SH-SY5Y (cell line): ENCODE data around the gene KRR1.
A peak's percentile ranks its signal among the peaks of the same experiment; 100 is the strongest.

Experiments used
- GATA2 ChIP-seq: IDR thresholded peaks from 2 replicates; pipeline ENCODE4 v1.6.1; 2011; ENCODE audit warnings: mild to moderate bottlenecking, low read depth, low read length
- GATA3 ChIP-seq: IDR thresholded peaks from 2 replicates; pipeline ENCODE4 v1.6.1; 2011; ENCODE audit warnings: low read depth, mild to moderate bottlenecking, low read length, moderate library complexity

KRR1 gene

DNA sequence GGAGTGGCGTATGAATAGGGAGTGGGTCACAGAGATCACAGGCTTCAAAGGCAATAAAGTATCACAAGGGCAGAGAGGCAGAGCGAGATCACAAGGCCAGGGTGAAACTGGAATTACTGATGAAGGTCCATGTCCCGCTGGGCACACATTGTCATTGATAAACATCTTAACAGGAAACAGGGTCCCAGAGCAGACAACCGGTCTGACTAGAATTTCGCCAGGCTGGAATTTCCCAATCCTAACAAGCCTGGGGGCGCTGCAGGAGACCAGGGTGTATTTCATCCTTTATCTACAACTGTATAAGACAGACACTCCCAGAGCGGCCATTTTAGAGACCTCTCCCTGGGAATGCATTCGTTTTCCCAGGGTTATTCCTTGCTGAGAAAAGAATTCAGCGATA lies 53.5 kb downstream of the KRR1 start:
- TF ChIP-seq GATA2 = peak; percentile 21; the same call in 1 of the 2 replicates

DNA sequence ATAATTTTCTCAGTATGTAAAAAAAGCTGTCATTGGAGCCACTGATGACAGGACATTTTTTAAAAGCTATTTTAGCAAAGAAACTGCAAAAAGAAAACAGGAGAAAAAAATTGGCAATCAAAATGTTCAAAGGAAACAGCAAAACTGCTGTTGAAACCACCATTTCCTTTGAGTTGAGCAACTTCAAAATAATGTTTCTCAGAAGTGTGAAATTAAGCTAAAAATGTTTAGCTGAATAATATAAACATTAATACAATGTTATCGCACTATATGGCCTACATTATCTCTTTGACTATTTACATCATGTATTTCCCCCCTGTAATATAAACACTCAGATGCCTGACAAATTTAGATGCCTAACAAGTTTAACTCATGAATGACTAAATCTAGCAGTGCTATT lies 54.2 kb downstream of the KRR1 start:
- TF ChIP-seq GATA3 (no peak), GATA2 (no peak)

DNA sequence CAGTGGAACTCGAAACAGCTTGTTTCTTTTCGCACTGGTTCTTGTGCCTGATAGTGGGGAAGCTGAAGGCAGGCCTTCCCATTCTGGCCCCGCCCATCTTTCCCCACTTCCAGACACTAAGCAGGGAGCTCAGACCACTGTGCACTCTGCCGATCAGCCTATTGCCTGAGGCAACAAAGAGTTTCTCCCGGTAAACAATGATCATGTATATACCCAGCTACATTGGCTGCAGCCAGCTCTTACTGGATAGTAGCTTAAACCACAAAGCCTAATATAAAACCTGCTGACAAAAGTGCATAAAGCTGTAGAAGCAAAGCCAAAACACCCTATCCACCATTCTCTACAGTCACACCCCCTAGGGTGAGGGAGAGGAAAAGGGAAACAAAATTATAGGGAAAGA lies 55.6 kb downstream of the KRR1 start:
- TF ChIP-seq GATA3 (no peak), GATA2 (no peak)

DNA sequence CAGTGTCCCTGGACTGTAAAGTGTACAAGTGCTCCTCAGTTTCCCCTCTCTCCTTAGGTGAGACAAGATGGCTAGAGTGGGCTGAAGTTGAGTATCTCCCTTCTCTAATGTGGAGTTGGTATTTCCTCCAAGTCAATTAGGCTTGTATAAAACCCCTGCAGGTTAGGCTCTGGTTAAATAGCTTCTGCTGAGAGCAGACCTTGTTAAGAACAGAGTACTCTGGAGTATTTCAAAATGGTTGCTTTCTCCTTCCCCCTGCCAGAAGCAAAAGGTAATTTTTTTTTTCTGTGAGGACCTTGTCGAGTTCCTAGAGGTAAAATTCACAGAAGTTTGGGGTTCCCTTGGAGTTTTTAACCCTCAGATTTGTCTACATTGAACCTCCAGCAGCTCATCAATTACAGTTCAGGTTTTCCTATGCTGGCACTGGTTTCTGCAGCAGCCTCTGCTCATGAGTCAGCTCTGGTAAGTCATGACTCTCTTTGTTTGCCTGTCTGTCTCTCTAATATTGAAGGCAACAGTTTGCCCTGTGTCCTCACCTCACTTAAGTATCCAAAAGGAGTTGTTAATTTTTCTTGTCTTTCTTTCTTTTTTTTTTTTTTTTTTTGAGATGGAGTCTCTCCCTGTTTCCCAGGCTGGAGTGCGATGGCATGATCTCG lies 58.6 kb downstream of the KRR1 start:
- no peak for TF ChIP-seq GATA2
- no peak for TF ChIP-seq GATA3

DNA sequence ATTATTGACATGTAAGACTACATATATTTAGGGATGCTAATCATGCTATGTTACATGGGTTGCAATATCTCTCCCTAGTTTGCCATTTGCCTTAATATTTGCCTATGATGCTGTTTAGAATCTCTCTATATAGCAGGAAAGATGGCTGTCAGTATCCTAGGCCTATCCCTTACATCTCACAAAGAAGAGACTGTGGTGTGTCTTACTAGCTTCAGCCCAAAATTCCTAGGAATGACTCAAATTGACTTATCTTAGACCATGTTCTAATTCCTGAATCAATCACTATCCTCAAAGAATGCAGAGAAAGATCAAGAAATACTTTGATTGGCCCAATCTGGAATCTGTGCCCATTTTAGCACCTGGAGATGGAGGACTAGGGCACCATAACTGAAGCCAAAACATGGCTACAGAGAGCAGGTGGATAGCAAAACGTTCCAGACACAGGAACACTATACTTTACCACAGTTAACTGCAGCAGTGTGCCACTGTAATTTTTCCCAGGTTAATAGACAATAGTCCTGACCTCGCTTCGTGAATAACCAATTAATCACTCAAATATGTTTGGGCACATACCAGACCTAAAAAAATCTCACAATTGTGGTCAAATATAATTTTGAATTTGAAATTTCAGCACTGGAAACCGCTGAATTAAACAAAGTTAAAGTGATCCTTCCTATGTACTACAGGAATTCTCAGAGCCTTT lies 63.6 kb downstream of the KRR1 start:
- TF ChIP-seq GATA3 = no peak
- no peak for TF ChIP-seq GATA2

DNA sequence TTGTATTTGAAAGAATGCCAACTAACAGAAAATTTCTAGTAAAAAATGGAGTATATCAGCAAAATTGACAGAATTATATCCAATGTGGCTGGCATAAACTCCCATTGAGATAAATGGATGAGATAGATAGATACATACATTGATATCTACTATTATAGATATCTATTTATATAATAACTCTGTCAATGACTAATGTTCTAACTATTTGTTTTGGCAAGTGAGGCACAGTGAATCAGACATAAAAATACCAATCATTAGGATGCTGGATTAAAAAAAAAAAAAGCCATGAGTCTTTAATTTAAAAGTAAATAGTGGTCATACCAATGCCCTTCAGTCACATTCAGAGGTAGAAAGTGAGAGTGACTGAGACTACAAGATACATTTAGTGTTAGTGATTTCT lies 64.6 kb downstream of the KRR1 start:
- TF ChIP-seq GATA2 (no peak), GATA3 (no peak)

DNA sequence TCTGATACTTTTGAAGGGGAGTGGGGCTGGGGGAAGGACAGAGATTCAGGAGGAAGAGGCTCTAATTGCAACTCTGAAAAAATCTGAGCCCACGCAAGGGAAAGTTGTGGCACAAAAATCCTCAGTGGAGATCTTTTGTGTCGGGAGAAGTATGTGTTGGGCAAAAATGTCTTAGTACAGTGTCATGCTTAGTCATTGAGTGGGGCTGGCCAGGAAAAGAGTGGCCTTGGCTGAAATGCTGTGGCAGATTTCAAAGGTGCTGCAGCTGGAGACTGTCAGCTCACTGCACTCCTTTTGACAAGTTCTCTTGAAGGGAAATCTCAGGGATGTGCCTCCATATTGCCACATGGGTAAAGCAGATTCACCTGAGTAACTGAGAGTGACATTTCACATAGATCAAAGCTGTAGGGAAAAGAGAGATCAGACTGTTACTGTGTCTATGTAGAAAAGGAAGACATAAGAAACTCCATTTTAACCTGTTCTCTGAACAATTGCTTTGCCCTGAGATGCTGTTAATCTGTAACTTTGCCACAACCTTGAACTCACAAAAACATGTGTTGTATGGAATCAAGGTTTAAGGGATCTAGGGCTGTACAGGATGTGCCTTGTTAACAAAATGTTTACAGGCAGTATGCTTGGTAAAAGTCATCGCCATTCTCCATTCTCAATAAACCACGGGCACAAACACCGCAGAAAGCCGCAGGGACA lies 66.8 kb downstream of the KRR1 start:
- TF ChIP-seq GATA3 (no peak), GATA2 (no peak)

DNA sequence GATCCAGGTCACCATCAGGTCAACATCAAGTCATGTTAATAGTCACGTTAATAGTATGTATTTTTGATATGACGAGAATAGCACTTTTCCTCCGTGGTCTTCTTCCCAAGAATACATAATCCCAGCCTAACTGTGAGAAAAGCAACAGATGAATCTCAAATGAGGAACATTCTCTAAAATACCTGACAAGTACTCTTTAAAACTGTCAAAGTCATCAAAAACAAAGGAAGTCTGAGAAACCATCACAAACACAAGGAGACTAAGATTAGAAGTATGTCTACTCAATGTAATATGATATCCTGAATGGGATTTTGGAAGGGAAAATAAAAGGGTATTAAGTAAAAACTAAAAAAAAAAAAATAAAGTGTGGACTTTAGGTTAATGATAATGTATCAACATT lies 67.7 kb downstream of the KRR1 start:
- no peak for TF ChIP-seq GATA2
- TF ChIP-seq GATA3 = no peak
